GM18873 (cell line): ENCODE results near the gene MOB3B.

ENCODE experiments used
- ATAC-seq: cut with Tn5 transposase; IDR thresholded peaks from one replicate; pipeline ENCODE4 v1.9.1; 2021; ENCODE audit warnings: mild to moderate bottlenecking, moderate library complexity, moderate number of reproducible peaks; ENCODE audit not compliant: unreplicated experiment, low FRiP score

MOB3B gene

DNA sequence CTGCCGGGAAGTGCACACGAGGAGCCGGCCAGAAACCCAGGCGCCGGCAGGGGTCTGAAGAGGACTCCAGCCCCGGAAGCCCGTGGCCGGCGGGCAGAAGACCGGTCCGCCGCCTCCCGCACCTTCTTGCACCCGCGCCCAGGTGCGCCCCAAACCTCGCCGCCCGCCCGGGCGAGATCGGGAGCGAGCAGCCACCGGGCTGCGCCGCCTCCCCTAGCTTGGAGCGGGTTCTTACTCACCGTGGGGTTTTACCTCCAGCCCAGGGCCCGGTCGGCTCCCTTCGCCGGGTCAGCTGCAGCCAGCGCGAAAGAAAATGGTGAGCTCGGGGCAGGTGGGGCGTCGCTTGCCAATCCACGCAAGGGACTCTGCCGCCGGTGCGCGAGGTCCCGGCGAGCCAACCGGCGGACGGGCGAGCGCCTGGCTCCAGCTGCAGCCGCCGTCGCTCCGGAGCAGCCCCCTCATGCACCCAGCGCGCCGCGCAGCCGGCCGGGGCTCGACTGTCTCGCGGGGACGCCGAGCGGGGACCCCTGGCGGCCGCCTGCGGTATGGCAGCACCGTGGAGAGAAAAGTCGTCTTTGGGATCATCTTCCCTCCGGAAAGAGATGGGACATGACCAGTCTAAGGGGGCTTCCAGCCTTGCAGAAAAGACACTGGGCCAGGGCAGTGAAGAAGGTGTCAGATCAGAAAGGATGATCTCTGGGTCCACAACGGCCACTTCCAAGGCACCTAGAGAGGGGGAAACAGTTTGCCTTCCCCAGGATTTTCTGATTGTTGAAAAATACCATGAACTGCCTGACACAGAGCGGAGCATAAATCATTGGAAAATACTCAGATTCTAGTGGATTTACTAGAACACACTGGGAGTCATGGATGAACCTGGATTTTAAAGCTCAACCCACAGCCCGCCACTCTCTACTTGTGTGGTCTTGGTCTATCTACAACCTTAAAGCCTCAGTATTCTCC lies at the start of gene MOB3B:
TSS of gene MOB3B (minus strand) at position 499 of the 963 bp plus-strand sequence. CDS start 74,264 bp downstream, outside the sequence.
- peak; percentile 63 for ATAC-seq

DNA sequence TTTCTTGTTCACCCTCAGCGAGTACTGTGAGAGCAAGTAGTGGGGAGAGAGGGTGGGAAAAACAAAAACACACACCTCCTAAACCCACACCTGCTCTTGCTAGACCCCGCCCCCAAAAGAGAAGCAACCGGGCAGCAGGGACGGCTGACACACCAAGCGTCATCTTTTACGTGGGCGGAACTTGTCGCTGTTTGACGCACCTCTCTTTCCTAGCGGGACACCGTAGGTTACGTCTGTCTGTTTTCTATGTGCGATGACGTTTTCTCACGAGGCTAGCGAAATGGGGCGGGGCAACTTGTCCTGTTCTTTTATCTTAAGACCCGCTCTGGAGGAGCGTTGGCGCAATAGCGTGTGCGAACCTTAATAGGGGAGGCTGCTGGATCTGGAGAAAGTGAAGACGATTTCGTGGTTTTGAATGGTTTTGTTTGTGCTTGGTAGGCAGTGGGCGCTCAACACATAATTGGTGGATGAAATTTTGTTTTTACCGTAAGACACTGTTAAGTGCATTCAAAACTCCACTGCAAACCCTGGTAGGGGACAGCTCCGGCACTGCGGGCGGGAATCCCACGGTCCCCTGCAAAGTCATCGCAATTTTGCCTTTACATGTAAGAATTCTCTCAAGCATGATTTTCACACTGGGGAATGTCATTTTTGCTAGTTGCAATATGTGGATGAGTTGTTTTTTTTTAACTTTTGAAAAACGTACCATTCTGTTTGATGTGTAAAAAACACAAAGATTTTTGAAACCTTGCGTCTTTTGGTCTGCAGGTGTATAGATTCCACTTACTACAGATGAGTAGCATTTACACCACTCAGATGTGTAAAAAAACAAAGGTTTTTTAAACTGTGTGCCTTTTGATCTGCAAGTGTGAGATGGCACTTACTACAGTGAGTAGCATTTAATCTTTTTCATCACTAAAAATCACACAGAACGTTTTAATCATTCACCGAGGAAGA lies 44.3 kb upstream of the MOB3B start:
- peak; percentile 87 for ATAC-seq

DNA sequence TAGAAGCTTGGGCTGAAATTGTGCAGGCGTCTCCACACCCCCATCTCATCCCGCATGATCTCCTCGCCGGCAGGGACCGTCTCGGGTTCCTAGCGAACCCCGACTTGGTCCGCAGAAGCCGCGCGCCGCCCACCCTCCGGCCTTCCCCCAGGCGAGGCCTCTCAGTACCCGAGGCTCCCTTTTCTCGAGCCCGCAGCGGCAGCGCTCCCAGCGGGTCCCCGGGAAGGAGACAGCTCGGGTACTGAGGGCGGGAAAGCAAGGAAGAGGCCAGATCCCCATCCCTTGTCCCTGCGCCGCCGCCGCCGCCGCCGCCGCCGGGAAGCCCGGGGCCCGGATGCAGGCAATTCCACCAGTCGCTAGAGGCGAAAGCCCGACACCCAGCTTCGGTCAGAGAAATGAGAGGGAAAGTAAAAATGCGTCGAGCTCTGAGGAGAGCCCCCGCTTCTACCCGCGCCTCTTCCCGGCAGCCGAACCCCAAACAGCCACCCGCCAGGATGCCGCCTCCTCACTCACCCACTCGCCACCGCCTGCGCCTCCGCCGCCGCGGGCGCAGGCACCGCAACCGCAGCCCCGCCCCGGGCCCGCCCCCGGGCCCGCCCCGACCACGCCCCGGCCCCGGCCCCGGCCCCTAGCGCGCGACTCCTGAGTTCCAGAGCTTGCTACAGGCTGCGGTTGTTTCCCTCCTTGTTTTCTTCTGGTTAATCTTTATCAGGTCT lies 43.5 kb upstream of the MOB3B start, which contains the start of gene C9orf72:
TSS of gene C9orf72 (minus strand) at position 564 of the 716 bp plus-strand sequence. CDS start 6,361 bp downstream, outside the sequence.
- peak; percentile 41 for ATAC-seq

DNA sequence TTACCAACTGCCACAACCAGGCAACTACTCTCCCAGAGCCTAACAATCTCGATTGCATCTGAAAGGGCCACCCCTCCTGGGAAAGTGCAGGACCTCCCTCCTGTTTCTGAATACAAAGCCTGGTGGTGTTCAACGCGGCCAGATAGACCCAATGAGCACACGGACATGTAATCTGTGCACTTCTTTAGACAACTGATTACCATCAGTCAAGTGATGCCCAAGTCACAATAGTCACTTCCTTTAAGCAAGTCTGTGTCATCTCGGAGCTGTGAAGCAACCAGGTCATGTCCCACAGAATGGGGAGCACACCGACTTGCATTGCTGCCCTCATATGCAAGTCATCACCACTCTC lies 42.9 kb upstream of the MOB3B start:
- peak; percentile 37 for ATAC-seq

DNA sequence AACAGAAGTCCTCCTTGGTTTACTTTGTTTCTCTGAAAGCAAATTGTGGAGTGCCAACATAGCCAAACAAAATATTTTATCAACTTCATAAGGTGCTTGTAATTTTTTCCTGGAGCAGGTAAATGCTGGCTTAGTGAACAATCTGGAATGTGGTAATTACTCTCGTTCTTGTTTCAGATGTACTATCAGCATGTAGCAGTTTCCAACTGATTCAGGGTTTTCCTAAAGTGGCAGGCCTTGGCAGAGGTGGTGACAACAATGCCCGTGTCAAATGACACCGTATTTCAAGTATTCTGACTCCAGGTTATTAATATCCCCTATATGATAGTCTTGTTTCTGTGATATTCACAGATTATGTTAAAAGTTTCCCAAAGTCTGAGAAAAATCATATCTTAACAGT lies 42.4 kb upstream of the MOB3B start:
- no peak for ATAC-seq

DNA sequence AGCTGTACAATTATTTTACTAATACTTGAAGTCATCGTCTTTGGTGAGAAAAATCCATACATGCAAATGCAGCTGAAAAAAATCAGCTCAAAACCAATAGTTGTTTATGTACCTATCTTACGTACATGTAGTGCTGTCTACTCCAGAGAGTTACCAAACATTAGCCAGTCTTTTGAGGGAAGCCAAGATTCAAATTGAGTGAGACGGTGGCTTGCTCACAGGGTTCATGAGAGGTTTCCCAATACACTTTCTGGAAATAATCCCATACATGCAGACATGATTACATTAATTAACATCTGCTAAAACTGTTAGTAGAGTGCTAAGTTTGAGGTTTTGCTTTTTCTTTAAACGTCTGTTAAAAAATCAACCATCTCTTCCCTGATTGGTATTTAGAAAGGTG lies 41.4 kb upstream of the MOB3B start:
- no peak for ATAC-seq

DNA sequence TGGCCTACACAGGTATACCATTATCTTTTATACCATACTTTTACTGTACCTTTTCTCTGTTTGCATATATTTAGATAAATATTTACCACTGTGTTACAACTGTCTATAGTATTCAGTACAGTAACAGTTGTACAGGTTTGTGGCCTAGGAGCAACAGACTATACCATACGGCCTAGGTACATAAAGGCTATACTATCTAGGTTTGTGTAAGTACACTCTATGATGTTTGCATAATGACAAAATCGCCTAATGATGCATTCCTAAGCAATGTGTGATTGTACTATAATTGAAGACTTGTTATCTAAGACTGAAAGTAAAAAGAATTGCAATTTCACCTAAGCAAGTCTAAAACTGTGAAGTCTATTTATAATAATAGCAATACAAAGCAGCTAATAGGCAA lies 39.8 kb upstream of the MOB3B start:
- no peak for ATAC-seq

DNA sequence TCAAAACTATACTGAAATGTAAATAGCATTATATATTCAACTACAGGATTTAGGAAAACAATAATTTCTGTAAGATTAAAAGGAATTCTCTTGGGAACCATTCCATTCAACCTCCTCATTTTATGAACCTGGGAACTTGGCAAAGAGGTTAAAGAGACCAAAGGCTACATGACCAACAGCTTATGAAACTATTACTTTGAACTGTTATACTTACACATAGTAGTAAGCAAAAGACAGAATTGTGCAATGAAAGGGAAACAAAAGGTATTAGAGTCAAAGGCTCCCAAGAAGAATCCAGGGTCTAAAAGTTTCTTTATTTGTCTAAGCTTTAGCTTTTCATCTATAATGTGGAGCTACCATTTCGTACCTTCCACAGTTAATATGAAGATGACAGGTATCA lies 36.5 kb upstream of the MOB3B start:
- ATAC-seq: no peak

DNA sequence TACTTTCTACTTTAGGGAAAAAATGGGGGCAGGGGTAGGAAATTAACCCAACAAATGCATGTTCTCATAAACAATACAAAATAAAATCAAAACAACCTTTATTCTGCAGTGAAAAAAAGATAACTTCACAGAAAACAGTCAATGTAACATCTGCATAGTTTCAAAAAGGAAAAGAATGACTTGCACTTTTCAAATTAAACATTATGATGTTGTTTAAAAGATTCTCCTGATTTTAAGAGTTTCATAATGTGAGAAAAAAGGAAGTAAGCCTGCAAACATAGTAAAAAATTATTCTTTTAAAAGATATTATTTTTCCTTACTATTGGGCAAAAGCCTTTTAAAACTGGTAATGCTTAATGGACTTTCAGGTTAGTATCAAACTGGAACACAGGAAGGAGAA lies 36.1 kb upstream of the MOB3B start:
- ATAC-seq: no peak

DNA sequence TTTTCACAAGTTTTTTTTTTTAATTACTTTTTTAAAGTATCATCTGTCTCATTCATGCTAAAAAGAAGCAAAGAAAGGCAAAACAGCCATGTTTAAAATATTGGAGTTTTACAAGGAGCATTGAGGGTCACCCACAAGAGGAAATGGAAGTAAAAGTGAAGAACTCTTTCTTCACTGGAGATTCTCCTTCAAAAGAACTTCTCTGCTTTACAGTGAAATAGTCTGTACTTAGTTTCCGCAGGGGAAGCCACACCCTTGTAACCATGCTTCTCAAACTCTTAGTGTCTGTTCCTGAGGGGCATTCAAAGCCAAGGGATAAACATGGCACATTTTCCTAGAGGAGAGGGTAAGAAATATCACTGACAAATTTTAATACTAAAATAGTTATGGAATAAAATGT lies 35.1 kb upstream of the MOB3B start:
- no peak for ATAC-seq

DNA sequence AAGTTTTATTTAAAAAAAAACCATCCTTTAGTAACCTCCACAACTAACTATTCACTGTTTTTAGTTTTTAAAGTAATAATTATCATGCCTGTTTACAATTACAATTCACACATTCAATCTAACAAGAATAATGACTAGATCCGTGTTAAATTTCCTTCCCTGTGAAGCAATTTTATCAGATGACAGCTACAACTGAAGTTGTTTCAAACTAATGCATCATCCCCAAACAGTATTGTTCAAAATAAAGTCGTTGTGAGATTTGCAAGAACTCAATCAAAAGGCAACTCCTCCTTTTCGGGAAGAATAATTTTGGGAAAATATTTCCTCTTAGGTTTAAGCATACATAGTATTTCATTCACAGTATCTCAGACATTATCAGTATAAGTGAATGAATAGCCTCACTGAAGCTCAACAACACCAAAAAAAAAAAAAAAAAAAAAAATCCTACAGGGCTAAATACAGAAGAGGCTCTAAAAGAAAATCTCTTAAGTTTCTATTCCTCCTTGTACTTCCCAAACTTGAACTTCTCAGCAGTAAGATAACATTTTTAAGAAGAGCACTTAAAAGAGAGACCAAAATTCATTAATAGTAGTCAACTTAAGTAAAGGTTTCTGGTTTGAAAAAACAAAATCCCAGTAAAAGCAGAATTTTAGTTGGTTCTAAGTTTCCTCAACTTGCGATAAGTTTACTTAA lies 34.3 kb upstream of the MOB3B start:
- ATAC-seq: no peak

DNA sequence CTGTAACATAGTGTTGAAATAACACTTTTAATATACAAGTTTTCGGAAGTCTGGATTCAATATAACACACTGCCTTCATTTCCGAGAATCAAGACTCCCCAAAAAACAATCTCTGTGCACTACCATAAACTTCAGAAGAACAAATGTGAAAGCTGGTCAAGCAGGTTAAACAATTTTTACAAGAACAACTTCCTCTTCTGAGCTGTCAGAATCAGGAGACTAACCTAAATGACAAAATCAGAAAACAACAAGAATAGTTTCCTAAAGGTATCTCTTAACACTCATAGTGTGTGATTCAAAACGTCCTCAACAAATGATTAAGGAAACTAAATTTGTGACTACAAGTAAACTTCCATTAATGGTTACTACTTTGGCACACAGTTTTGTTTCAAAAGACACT lies 32.1 kb upstream of the MOB3B start:
- peak; percentile 63 for ATAC-seq

DNA sequence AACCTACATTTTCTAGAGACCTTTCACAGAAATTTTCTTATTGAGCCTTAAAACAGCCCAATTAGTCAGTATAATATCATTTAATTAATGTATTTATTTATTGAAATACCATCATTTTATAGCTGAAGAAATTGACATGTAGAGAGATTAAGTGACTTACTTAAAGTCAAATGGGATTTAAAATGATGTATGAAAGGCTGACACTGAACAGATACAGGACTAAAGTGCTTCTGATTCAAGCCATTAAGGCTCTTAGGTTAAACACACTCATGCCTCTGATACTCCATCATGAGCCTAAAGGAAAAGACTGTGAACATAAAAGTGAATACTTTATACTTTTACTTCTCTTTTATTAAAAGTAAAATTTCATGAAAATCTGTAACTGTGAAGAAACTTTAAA lies 30.8 kb upstream of the MOB3B start:
- ATAC-seq: no peak

DNA sequence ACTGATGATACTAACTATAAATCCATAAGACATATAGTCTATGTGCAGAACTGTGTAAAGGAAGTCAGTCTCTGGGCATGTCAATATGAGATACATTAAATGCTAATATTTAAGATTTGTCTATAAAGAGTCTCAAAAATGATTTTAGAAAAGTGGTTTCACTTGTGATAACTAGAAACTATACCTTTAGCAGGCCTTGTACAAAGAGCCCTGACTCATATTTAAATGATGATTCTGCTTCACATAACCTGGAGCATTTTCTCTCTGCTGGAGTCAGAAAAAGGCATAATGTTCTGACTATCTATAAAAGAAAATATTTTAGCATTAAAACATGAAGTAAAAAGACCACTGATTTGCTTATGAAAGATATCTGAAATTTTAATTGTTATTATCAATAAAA lies 28.7 kb upstream of the MOB3B start:
- no peak for ATAC-seq

DNA sequence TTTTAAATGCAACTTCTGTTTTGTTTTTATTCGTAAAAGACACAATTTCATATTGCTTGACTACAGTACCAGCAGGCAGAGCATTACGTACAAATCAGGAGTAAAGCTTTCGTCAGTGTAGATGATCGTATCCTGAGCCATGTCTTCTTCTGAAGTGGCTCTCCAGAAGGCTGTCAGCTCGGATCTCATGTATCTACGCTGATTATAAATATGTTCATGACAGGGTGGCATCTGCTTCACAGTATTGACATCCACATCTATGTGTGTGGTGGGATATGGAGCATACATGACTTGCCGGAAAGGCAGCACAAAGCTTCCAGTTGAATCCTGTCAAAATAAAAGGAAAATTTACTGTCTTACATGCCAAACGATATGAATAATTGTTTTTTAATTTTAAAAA lies 26.9 kb upstream of the MOB3B start:
- no peak for ATAC-seq

DNA sequence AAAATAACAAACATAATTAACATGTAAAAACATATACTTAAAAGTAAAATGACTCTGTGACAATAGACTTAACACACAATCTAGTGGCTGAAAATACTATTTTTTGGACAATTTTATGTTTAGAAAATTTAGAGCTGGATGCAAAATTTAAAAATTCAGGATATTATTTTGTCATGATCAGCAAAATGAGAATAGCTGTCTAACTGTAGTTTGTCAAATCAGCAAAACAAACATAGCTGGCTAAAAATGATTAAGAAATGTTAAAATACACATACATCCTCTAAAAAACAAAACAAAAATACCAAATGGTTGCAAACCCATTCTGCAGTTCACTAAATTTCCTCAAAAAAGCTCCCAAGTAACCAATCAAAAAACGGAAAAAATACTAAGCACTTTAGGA lies 25.1 kb upstream of the MOB3B start:
- no peak for ATAC-seq

DNA sequence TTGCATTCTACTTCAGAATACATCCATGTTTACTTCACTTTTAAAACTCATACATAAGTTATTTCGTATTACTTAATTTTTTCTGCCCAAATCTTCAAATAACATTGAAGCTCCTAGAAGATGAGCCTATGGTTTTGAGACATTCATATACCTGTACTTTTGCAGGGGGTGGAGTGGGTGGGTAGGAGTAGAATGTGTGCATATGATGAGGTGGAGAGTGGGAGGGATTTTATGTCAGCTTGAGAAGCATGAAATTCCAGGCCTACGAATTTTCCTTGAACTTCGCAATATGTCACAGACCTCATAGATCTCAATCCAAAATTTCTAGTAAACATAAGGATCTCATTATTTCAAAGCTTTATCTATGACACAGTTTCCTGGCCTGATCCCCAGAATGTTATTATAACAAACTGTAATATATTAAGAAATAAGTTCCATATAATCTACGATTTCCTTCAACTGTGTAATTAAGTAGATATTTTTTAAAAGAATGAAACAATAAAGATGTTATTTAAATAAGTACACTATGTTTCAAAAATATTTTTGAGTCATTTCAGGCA lies 19.7 kb upstream of the MOB3B start:
- ATAC-seq: no peak

DNA sequence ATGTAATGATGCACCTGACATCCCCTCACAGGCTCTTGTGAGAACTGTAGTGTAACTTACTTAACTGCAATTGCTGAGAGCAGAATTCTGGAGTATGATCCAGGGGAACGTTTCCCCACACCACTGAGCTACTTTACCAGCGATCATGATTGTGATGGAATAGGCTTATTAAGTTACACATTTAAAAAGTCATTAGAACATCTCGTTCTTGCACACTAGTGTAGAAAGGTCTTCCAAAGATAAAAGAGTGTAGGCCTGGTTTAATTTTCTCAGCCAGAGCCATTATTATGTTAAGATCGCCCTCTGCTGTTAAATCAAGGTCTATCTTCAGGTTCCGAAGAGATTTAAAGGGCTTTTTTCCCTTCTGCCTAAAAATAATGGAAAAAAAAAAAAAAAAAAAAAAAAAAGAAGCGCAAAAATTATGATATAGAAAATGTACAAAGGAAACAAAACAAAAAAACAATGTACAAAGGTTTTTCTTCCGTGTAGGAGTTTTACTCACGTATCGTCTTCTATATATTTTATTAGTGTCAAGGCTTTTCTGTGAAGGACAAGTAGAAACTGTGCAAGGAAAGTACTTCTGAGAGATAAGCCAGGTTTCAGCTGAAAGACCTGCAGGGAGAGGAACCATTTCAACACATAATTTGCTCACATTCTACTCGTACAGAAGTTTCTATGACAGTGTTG lies 18.6 kb upstream of the MOB3B start:
- ATAC-seq: no peak

DNA sequence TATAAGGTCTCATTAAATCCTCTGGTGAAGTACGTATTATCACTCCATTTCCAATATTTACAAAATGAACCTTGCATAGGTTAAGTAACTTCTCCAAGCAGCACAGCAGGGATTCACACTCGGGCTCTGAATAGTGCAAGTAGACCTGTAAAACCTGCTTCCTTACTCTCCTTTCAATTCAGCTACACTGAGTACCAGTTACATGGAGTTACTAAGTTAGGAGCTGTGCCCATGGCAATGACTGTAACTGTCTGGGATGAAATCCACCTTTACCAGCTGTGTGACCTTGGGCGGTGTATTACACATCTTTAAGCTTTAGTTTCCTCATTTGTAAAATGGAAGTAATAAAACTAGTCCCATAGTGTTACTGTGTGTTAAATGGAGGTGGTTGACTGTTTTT lies 15.9 kb upstream of the MOB3B start:
- no peak for ATAC-seq
